Mucosa of stomach (tissue), 1 donor: ENCODE results near the gene SPTSSA.
"Not testable (repeated sequence)": the region's sequence is repeated elsewhere in the genome, so short reads cannot be mapped to it uniquely, and the experiment has no call there.

Experiments
- H3K27me3 ChIP-seq: one replicate; pipeline ENCODE4 v1.7.0; 2013; ENCODE audit warnings: mild to moderate bottlenecking, low read length; ENCODE audit not compliant: control insufficient read depth, insufficient read depth
- H3K36me3 ChIP-seq: one replicate; pipeline ENCODE4 v1.7.0; 2013; ENCODE audit warnings: low read length; ENCODE audit not compliant: control insufficient read depth, insufficient read depth
- H3K4me1 ChIP-seq: one replicate; pipeline ENCODE4 v1.7.0; 2013; ENCODE audit warnings: mild to moderate bottlenecking, low read length; ENCODE audit not compliant: control insufficient read depth, insufficient read depth
- H3K4me3 ChIP-seq: one replicate; pipeline ENCODE4 v1.7.0; 2013; ENCODE audit warnings: low read length
- H3K9ac ChIP-seq: one replicate; pipeline ENCODE4 v1.7.0; 2013; ENCODE audit warnings: mild to moderate bottlenecking, low read length, moderate library complexity
- H3K9me3 ChIP-seq: one replicate; pipeline ENCODE4 v1.7.0; 2013; ENCODE audit warnings: mild to moderate bottlenecking, low read length, moderate library complexity; ENCODE audit not compliant: control insufficient read depth
- donor health status: Pancreatic carcinoma.

The SPTSSA gene

DNA sequence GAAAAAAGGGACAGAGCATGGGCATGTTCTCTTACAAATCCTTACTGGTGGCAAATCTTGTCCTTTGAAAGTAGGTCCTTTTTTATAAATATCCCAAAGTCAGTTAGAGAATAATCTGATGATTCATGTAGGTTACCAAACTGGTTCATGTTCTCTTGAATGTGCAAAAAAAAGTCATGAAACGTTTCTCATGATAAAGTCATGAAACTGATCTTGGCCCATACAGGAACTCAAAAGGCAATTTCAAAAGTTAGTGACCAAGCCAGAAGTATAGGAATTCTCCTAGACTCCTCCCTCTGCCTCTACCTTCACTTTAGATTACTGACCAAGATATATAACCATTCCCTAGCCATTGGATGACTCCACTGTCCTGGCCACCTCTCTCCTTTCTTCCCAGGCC is 27.3 kb upstream of the SPTSSA start:
- Histone ChIP-seq H3K9ac (no peak overlapping the region), H3K9me3 (no peaks in the 10 kb centered on the region), H3K27me3 (no peaks in the 10 kb centered on the region), H3K36me3 (no peaks in the 10 kb centered on the region), H3K4me3 (no peak overlapping the region), H3K4me1 (no peaks in the 10 kb centered on the region)

DNA sequence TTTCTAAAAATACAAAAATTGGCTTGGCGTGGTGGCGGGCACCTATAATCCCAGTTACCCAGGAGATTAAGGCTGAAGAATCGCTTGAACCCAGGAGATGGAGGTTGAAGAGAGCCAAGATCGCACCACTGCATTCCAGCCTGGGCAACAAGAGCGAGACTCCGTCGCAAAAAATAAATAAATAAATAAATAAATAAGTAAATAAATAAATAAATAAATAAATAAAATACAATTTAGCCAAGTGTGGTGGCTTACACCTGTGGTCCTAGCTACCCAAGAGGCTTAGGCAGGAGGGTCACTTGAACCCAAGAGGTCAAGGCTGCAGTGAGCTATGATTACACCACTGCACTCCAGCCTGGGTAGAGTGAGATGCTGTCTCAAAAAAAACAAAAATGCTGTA is 26.5 kb upstream of the SPTSSA start:
- H3K27me3 ChIP-seq, result no peaks in the 10 kb centered on the region
- H3K36me3 ChIP-seq, result no peaks in the 10 kb centered on the region
- H3K9ac ChIP-seq, result no peak overlapping the region
- H3K9me3 ChIP-seq, result no peaks in the 10 kb centered on the region
- H3K4me3 ChIP-seq, result no peak overlapping the region
- H3K4me1 ChIP-seq, result no peaks in the 10 kb centered on the region

DNA sequence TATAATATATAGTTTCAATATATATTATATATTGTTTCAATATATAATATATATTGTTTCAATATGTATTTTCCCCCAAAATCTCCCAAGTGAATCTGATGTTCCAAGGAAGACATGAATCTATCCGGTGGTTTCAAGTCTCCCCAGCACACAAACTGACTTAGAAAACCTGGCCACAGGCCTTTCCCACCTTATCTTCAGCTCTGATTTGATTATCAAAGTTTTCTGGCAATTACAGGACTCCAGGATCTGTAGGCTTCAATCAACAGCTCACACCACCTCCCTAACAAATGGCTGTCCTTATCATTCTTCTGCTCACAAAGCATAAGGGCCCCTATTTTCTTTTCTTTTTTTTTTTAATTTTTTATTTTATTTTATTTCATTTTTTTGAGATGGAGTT is 22.7 kb upstream of the SPTSSA start:
- H3K4me3 ChIP-seq, result no peak overlapping the region
- no peaks in the 10 kb centered on the region for H3K9me3 ChIP-seq
- no peaks in the 10 kb centered on the region for H3K27me3 ChIP-seq
- no peak overlapping the region for H3K9ac ChIP-seq
- H3K4me1 ChIP-seq, result no peaks in the 10 kb centered on the region
- no peaks in the 10 kb centered on the region for H3K36me3 ChIP-seq

DNA sequence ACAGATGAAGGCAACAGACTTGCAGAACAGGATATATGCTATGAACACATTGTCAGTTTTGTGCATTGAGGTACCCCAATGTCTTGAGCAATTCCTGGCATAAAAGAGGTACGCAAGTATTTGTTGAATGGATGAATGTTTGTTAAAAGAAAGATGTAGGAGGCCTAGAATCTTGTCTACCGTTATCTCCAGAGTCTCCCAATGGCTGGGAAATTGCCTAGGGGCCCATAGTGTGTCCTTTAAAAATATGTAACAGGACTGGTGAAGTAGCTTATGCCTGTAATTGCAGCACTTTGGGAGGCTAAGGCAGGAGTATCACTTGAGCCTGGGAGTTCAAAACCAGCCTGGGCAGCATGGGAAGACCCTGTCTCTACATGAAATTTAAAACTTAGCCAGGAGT is 20.4 kb upstream of the SPTSSA start:
- H3K27me3 ChIP-seq, result no peaks in the 10 kb centered on the region
- no peaks in the 10 kb centered on the region for H3K4me1 ChIP-seq
- H3K4me3 ChIP-seq, result no peak overlapping the region
- no peaks in the 10 kb centered on the region for H3K36me3 ChIP-seq
- no peak overlapping the region for H3K9ac ChIP-seq
- H3K9me3 ChIP-seq, result no peaks in the 10 kb centered on the region

DNA sequence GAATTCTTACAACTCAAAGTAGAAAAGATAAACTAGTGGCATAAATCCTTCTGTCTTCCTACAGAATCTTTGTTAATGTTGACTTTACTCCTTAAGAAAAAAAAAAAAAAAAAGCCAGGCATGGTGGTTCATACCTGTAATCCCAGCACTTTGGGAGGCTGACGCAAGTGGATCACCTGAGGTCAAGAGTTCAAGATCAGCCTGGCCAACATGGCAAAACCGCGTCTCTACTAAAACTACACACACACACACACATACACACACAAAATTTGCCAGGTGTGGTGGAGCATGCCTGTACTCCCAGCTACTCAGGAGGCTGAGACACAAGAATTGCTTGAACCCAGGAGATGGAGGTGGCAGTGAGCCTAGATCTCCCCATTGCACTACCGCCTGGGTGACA is 17.7 kb upstream of the SPTSSA start:
- Histone ChIP-seq H3K9me3 (no peaks in the 10 kb centered on the region), H3K27me3 (no peaks in the 10 kb centered on the region), H3K36me3 (no peaks in the 10 kb centered on the region), H3K9ac (no peak overlapping the region), H3K4me3 (no peak overlapping the region), H3K4me1 (no peaks in the 10 kb centered on the region)

DNA sequence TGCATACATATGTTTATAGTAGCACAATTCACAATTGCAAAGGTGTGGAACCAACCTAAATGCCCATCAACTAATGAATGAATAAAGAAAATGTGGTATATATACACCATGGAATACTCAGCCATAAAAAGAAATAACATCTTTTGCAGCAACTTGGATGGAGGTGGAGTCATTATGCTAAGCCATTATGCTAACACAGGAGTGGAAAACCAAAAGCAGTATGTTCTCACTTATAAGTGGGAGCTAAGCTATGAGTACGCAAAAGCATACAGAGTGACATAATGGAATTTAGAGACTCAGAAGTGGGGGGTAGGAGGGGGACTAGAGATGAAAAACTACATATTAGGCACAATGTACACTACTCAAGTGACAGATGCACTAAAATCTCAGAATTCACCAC is 16.2 kb upstream of the SPTSSA start:
- Histone ChIP-seq H3K9ac (no peak overlapping the region), H3K27me3 (no peaks in the 10 kb centered on the region), H3K4me1 (no peaks in the 10 kb centered on the region), H3K9me3 (no peaks in the 10 kb centered on the region), H3K36me3 (no peaks in the 10 kb centered on the region), H3K4me3 (no peak overlapping the region)

DNA sequence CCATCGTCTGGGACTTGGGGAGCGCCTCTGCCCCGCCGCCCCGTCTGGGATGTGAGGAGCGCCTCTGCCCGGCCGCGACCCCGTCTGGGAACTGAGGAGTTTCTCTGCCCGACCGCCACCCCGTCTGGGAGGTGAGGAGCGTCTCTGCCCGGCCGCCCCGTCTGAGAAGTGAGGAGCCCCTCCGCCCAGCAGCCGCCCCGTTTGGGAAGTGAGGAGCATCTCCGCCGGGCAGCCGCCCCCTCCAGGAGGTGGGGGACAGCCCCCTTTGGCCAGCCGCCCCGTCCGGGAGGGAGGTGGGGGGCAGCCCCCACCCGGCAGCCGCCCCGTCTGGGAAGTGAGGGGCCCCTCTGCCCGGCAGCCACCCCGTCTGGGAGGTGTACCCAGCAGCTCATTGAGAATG is 14.0 kb upstream of the SPTSSA start:
- not testable (repeated sequence) for H3K27me3 ChIP-seq, H3K36me3 ChIP-seq, H3K9me3 ChIP-seq, H3K4me1 ChIP-seq, H3K9ac ChIP-seq, H3K4me3 ChIP-seq

DNA sequence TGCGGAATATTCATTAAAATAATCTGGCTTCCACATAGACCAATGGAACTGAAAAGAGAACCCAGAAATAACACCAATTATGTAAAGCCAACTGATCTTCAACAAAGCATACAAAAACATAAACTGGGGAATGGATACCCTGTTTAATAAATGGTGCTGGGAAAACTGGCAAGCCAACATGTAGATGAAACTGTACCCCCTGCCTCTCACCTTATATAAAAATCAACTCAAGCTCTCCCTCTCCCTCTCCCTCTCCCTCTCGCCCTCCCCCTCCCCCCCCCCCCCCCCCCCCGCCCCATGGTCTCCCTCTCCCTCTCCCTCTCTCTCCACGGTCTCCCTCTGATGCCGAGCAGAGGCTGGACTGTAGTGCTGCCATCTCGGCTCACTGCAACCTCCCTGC is 13.1 kb upstream of the SPTSSA start:
- H3K36me3 ChIP-seq, result no peaks in the 10 kb centered on the region
- no peak overlapping the region for H3K9ac ChIP-seq
- H3K9me3 ChIP-seq, result no peaks in the 10 kb centered on the region
- H3K27me3 ChIP-seq, result no peaks in the 10 kb centered on the region
- H3K4me1 ChIP-seq, result no peaks in the 10 kb centered on the region
- H3K4me3 ChIP-seq, result no peak overlapping the region

DNA sequence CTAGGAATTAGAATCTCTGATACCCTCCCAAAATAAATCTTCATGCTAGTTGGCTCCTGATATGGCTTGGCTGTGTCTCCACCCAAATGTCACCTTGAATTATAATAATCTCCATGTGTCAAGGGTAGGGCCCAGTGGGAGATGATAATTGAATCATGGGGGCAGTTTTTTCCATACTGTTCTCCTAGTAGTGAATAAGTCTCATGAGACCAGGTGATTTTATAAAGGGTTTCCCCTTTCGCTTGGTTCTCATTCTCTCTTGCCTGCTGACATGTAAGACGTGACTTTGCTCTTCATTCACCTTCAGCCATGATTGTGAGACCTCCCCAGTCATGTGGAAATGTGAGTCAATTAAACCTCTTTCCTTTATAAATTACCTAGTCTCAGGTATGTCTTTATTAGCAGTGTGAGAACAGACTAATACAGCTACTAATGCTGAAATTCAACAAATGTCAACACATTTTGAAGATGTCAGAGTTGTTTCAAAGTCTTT is 12.2 kb upstream of the SPTSSA start:
- Histone ChIP-seq H3K9me3 (no peaks in the 10 kb centered on the region), H3K4me3 (no peak overlapping the region), H3K27me3 (no peaks in the 10 kb centered on the region), H3K4me1 (no peaks in the 10 kb centered on the region), H3K36me3 (no peaks in the 10 kb centered on the region), H3K9ac (no peak overlapping the region)

DNA sequence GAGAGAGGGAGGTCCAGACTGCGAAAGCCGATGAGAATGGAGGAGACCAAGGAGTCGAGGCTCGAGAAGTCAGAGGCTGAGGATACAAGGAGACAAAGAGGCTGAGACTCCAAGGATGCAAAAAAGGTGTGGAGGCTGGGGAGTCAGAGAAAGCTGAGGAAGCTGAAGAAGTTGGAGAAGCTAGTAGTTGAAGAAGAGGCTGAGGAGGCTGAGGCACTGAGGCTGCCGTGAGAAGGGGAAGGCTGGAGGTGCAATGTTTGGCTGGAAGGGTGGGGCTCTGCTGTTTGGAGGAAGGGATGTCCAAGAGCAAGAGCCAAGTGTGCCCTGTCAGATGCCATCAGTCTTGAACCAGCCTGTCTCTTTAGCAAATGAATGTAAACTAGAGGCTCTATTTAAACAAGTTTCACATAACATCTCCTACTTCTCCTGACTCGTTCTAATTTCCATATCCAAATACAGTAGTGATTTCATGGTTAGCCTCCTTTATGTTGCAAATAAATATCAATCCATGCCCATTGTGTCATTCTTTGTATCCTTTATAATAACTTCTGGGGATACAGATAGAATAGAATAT is 10.8 kb upstream of the SPTSSA start:
- Histone ChIP-seq H3K36me3 (no peaks in the 10 kb centered on the region), H3K9ac (no peak overlapping the region), H3K9me3 (no peaks in the 10 kb centered on the region), H3K4me3 (no peak overlapping the region), H3K27me3 (no peaks in the 10 kb centered on the region), H3K4me1 (peaks cover 2% of the 10 kb centered on the region)

DNA sequence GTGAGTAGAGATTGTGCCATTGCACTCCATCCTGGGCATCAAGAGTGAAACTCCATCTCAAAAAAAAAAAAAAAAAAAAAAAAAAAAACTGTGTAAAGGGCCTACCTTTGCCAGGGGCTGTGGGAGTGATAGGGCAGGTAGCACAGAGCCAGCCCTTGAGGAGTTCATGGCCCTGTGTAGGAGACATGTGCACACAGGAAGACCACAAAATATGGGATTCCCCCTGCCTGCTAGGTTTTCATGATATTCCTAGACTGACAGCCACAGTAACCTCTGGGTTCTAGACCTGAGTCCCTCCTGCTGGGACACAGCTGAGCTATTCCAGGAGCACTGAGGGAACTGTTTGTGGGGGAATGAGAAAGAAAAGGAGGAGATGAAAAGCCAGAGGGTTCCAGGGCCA is 8.3 kb upstream of the SPTSSA start:
- Histone ChIP-seq H3K4me3 (no peak overlapping the region), H3K4me1 (peaks cover 7% of the 10 kb centered on the region), H3K9ac (no peak overlapping the region), H3K9me3 (no peaks in the 10 kb centered on the region), H3K27me3 (no peaks in the 10 kb centered on the region), H3K36me3 (no peaks in the 10 kb centered on the region)

DNA sequence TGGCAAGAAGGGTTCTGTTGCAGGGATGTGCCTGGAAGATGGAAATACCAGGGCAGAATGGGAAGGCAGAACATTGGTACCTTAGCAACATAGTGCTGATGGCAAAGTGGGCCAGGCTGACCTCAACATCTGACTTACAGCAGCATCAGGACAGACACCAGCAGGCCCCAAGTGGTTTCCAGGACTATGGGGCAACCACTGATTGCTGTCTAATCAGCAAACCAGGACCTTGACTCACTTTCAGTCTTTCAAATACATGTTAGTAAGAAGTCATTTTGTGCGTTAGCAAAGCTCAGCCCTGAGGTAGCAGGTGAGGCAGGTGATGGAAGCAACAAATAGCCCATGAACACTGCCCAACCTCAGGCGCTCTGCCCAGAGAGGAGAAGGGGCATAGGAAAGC is 4.7 kb upstream of the SPTSSA start:
- no peak overlapping the region for H3K4me3 ChIP-seq

More for the DNA sequence above, 4.7 kb upstream of the SPTSSA start:
- H3K9me3 ChIP-seq, result no peaks in the 10 kb centered on the region
- peaks cover 15% of the 10 kb centered on the region for H3K4me1 ChIP-seq
- no peaks in the 10 kb centered on the region for H3K36me3 ChIP-seq
- no peaks in the 10 kb centered on the region for H3K27me3 ChIP-seq
- H3K9ac ChIP-seq, result no peak overlapping the region
